Measurements from ENCODE around the gene BICD2.

Gene BICD2

DNA sequence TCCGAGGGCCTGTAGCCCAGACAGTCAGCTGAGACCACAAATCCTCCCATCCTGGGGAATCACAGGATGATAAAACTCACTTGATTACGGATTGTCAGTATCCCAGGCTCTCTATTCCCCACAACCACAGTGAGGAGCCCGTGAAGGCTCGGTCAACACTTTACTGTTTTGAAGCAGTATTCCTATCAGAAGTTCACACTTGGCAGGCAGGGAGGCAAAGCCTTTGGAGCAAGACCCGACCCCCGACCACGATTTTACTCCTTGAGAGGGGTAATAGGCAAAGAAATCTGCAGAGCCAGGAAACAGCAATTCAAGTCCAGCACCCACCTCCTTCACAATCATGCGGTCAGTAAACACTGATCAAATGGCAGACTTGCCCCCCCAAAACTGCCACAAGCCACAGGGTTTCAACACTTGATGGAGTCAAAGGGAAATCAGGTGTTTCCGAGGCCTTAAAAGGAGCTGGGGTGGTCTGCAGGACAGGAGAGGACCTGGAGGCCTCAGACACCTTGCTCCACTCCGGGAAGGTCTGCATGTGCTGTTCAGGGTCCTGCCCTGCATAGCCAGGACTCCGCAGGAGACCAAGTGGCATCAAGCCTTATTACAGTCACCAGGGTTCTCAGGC, 25.2 kb downstream of the BICD2 start:
- no peak for DNase-seq (ENCODE audit: low read depth)
- TF ChIP-seq, protein P1, sequence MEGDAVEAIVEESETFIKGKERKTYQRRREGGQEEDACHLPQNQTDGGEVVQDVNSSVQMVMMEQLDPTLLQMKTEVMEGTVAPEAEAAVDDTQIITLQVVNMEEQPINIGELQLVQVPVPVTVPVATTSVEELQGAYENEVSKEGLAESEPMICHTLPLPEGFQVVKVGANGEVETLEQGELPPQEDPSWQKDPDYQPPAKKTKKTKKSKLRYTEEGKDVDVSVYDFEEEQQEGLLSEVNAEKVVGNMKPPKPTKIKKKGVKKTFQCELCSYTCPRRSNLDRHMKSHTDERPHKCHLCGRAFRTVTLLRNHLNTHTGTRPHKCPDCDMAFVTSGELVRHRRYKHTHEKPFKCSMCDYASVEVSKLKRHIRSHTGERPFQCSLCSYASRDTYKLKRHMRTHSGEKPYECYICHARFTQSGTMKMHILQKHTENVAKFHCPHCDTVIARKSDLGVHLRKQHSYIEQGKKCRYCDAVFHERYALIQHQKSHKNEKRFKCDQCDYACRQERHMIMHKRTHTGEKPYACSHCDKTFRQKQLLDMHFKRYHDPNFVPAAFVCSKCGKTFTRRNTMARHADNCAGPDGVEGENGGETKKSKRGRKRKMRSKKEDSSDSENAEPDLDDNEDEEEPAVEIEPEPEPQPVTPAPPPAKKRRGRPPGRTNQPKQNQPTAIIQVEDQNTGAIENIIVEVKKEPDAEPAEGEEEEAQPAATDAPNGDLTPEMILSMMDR (conservative IDR thresholded peaks at IDR 0.05; ENCODE audit: low read depth, low read length), result no peak
- no peak overlapping the region for H3K4me3 ChIP-seq (ENCODE audit: low read length)

DNA sequence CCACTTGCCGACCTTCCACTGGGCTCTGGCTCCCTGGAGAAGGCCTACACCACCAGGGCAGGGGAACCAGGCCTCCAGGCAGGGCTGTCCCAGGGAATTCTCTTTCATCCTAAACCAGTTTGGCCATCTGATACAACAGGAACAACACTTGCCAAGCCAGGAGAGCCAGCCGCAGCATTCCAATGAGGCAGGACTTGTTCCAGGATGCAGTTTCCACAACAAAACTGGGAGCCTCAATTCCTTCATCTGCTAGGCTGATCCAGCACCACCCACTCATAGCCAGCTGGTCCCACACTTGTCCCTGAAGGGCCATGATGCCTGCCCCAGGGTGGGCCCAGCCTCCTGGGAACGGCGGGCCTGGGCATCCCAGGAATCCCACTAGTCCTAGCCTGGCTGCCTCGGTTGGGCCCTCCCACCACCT, 26.0 kb downstream of the BICD2 start:
- H3K4me3 ChIP-seq (ENCODE audit: low read length), result no peak overlapping the region
- no peak for DNase-seq (ENCODE audit: low read depth)
- TF ChIP-seq, protein P1 (conservative IDR thresholded peaks at IDR 0.05; ENCODE audit: low read depth, low read length), result no peak

DNA sequence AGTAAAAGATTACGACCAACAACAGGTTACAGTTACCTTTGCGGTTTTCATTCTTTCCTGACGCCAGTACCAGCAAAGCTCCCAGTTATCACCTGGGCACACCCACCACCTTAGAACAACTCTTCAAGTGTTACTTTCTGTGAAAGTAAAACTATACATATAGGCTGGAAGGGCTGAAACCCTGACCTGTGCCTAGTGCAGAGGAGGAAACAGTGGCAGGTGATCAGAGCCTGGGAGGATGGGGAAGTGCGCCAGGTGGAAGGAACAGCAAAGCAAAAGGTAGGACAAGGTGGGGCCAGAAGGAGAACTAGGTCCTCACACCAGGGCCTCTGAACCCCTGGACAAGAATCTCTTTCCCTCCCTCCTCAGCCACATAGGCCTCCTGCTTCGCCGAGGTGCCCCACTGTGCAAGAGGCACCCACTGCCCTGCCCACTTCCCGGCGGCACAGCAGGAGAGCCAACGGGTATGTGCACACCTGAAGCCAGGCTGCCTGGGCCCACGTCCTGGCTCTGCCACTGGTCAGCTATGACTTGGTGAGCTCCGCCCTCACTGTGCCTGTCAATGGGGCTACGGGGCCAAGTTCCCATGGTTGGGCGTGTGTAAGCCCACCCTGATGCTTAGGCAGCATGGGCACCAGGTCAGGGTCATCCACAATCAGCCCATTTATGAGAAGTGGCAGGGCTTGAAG, 26.9 kb downstream of the BICD2 start:
- no peak for DNase-seq (ENCODE audit: low read depth)
- TF ChIP-seq, protein P1 (conservative IDR thresholded peaks at IDR 0.05; ENCODE audit: low read depth, low read length), result no peak
- H3K4me3 ChIP-seq (ENCODE audit: low read length), result no peak overlapping the region

- TF ChIP-seq, protein P1 (conservative IDR thresholded peaks at IDR 0.05; ENCODE audit: low read depth, low read length), result no peak
- no peak for DNase-seq (ENCODE audit: low read depth)
- no peak overlapping the region for H3K4me3 ChIP-seq (ENCODE audit: low read length)
Observed at GRCh38 chr9:92737216-92737606, 27.4 kb downstream of the BICD2 start.

- DNase-seq (ENCODE audit: low read depth), result no peak
- no peak overlapping the region for H3K4me3 ChIP-seq (ENCODE audit: low read length)
- TF ChIP-seq, protein P1 (conservative IDR thresholded peaks at IDR 0.05; ENCODE audit: low read depth, low read length), result no peak
Observed at GRCh38 chr9:92736563-92737215, 27.9 kb downstream of the BICD2 start.

DNA sequence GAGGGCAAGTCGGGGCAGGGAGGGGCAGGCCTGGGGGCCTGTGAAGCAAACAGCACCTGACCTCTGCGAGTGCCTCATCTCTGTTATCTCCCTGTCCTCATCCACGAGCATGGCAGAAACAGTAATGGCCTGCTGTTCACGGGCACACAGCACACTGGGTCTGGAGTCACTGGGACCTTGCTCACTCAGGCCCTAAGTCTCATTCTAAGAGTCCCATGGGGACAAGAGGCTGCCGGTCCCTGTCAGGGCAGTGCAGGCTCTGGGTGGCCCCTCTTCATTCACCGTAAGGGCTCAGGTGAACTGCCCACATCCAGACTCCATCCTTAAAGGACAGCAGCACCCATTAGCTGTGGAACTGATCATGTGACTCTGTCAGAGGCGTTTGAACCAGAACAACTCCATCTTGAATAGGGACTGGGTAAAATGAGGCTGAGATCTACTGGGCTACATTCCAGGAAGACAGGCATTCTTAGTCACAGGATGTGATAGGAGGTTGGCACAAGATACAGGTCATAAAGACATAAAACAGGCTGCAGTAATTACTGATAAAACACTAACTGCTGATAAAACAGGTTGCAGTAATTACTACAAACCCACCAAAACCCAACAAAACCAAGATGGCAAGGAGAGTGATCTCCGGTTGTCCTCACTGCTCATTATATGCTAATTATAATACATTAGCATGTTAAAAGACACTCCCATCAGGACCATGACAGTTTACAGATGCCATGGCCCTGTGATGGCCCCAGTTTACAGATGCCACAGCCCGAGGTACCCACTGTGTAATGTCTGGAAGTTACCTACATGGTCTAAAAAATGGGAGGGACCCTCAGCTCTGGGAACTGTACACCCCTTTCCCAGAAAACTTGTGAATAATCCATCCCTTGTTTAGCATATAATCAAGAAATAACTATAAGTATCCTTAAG, 28.7 kb downstream of the BICD2 start:
- no peak for DNase-seq (ENCODE audit: low read depth)
- TF ChIP-seq, protein P1 (conservative IDR thresholded peaks at IDR 0.05; ENCODE audit: low read depth, low read length), result no peak
- H3K4me3 ChIP-seq (ENCODE audit: low read length), result no peak overlapping the region
